Activated CD8-positive, alpha-beta memory T cell treated with anti-CD3 and anti-CD28 coated beads for 4 hours (primary cell): ENCODE measurements around the gene RAD51B.

Experiments used
- DNase-seq, 2 donors: peaks; one replicate each; pipeline ENCODE4 v3.0.0-alpha.2; 2020; ENCODE audit warnings: low read depth in 2 of 2

Gene RAD51B

GRCh38 chr14:68522510-68523325 is 703.1 kb downstream of the RAD51B start:
- DNase-seq, result no peak

DNA sequence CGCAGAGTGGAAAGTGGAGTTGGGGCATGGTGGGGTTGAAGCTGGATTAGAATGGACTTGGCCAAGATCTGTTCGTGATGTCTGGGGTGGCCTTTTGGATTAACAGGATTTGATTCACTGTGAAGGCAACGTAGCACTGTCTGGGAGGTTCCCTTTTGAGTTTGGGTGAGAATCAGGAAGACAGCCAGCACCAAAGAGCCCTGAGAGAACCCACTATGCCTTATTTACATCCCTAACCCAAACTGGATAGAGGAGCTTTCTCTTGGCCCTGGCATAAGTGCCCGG is 703.7 kb downstream of the RAD51B start:
- no peak for DNase-seq

DNA sequence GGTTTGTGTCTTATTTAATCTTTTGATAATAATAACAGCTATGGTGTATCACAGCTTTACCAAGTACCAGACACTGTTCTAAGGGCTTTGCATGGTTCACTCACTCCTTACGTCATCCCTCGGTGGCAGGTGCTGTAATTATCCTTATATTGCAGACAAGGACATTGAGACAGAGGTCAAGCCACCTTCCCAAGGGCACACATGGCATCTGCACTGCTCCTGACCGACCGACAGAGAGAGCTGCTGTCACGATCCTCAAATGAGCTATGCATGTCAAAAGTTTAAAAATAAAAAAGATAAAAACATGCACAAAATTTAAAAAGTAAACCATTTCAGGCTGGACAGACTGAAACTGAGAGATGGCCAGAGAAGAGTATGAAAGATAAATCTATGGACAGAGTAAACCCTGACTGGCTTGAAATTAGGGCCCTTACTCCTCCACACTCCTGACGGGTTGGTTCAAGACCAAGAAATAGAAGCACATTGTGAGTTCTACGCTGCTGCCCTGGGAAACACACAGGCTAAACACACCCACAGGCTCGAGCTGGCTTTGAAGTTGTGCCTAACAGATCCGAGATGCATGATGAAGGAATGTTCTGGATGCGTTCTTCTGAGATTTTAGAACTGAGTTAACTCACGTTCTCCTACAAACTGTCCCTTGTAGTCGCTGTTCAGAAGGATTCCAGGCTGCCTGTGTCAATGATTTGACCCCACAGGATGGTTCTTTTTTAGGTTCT is 704.6 kb downstream of the RAD51B start:
- DNase-seq, result no peak

- DNase-seq, result no peak
Observed at GRCh38 chr14:68525516-68525915, 705.9 kb downstream of the RAD51B start.

- DNase-seq, result no peak
Observed at GRCh38 chr14:68526512-68527091, 707.0 kb downstream of the RAD51B start.

- no peak for DNase-seq
Observed at GRCh38 chr14:68527329-68527851, 707.8 kb downstream of the RAD51B start.

GRCh38 chr14:68528040-68528687 is 708.6 kb downstream of the RAD51B start:
- no peak for DNase-seq

DNA sequence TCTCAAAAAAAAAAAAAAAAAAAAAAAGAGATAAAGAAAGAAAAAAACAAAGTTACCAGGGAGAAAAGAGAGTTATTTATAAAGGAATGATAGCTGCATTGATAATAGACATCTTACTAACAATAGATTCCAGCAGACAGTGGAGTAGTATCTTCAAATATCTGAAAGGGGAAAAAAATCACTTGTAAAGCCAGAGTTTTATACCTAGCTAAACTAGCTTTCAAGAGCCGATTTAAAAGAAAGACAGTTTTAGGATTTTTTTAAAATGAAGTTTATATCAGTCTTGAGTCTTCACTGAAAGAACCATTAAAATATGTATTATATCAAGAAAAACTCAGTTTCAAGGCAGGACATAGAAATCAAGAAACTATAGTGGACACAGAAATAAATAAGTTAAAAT is 710.9 kb downstream of the RAD51B start:
- DNase-seq, result no peak

- no peak for DNase-seq
Observed at GRCh38 chr14:68532496-68532895, 712.9 kb downstream of the RAD51B start.

DNA sequence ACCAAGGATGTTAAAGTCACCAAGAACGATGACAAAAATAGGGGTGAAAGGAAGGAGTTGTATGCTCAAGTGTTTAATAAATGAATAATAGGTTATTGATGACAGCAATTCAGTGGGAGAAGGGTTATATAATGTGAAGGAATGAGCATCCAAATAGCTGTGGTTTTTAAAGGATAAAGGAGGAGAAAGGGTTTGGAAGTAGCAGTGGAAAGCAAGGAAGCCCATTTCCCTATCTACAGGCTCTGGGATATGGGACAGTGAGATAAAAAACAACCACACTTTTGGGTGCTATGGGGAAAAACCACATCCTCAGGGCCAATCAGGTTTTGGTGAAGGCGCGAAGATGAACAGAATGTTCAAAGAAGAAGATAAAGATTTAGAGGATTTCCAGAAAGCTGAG is 714.7 kb downstream of the RAD51B start:
- DNase-seq, result no peak

GRCh38 chr14:68535404-68536017 is 715.9 kb downstream of the RAD51B start:
- DNase-seq, result no peak

DNA sequence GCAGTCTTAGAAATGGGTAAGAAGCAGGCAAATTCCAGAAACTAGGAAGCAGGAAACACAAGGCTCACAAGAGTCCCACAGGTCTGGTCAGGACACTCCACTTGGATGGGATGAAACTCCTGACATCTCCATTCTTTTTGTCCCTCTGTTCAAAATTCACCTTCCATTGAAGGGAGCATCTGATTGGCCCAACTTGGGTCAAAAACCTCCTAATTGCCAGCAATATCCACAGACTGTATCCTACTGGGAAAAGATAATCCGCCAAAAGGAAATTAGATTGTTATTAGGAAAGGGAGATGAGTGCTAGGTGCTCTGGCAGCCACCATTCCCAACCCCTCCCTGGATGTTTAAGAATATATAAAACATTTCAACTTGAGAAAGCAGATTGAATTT is 716.4 kb downstream of the RAD51B start:
- DNase-seq, result no peak

DNA sequence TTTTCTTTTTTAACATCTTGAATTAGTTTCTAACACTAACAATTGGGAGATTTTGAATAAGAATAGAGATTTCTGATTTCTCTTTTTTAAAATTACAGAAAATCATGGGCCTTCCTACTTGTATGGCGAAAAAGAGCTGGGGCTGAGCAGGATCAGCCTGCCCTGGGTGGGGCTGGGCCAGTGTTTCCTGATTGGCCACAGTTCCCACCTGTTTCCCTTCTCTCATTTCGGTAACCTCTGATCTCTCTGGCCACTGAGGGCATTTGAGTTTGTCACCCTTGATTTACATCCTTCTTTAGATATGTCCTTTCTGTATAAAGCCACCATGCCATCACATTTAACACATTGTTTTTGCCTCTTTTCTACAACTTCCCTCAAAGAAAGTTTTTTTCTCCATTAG is 719.1 kb downstream of the RAD51B start:
- no peak for DNase-seq

DNA sequence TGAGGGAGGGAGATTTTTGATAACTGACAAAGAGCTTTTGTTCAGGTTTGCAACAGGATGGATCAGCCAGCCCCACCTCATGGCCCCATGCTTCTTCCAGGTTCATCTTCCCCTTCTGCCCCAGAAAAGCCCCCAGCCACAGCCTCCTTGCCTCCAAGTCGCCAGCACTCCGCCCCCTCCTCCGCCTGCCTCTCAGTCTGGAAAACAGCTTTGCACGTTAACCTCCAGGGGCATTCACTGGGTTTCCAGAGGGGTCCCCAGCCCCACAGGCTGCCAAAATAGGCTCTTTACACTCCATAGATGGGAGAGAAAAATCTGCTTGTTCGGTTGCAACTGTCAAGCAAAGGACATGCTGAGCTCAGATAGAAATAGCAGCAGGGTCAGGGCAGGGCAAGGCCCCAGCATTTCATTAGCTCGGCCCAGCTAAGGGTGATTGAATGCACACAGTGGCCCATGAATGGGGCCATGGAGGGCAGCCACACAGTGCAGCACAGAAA is 719.7 kb downstream of the RAD51B start:
- no peak for DNase-seq

- no peak for DNase-seq
Observed at GRCh38 chr14:68539789-68540188, 720.2 kb downstream of the RAD51B start.

DNA sequence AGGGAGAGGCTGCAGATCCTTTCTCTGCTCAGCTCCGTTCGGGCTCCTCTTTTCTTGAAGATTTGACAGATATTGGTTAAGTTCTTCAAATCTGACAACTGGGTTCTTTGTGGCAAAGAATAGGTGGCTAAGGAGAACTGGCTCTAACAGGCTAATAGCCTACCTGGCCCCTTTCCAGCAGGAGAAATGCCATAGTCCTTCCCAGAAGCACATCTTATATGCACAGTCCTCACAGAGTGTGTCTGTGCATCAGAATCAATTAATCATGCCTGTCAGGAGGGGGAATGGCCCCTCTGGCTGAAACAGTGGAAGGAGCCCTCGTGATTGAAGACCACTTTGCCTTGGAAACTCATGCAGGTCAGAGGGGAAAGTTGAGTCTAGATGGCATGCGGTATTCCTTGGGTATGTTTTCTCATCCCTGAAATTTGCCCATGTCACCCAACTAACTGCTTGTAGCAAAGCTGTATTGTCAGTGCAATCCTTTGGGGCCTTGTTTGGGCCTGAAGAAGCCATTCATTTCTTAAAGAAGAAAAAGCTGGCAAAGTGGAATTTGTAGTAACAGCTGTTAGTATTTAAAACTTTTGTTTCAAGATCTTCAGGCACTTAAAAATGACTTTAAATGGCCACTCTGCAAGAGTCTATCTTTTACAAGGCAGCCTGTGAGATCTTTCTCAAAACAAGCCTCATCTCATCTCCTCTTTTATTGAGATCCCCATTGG is 721.8 kb downstream of the RAD51B start:
- DNase-seq, result no peak

DNA sequence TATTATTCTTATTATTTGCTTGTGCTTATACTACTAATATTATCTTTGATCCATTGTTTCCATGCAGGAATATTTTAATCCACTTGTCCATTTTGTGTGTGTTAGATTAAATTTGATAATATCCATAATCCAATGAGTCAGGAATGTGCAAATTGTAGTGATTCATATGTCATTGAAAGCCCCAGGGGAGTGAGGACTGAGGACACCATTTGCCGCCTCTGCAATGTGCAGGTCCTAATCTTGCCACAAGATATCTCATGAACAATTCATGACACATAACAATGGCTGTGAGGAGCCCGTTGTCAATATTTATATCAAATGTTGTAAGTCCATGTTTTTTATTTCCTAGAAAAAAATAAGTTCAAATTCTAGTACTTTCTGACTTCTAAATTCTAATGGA is 722.8 kb downstream of the RAD51B start:
- no peak for DNase-seq

GRCh38 chr14:68543516-68543915 is 723.9 kb downstream of the RAD51B start:
- DNase-seq, result no peak

DNA sequence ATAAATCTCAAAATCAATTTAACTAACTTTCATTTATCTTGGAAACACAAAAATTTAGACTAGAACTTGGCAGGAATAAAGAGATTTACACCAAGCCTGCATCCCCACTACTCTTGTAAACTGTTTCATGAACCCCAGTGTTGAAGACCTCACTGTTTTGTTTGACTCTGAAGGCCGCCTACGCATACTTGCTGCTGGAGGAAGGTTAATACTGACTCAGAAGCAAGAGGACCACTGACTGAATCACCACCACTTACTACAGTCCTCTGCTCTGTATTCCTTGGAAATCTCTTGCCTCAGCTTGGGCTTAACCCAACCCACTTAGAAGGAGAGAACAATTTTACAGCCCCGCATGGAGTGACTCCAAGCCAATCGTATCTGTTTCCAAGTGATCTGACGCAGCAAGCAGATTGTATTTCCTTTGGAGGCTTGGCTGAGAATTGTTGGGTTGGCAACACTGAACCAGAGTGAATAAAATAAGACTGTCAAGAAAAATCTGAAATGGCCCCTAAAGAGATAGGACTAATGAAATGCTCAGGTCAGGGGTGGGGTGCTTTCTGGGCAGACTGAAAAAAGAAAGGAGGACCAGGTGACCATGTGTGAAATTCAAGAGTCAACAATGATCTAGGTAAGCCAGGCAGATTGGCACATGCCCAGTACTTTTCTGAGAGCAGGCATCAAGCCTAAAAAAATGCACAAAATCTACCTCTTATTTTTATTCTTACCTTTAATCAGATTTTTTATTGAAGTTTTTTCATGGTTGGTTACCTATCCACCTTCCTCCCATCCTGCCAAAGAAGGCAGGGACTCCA is 724.7 kb downstream of the RAD51B start:
- DNase-seq, result no peak

- no peak for DNase-seq
Observed at GRCh38 chr14:68546839-68547238, 727.3 kb downstream of the RAD51B start.
